ENCODE data around the gene TLX1.

The TLX1 gene

GRCh38 chr10:101130984-101131961, at the start of gene TLX1:
Gene TLX1 (plus strand): TSS chr10:101131300. CDS start chr10:101131542, 242 bp downstream.
- no peak for DNase-seq

GRCh38 chr10:101085846-101086245, 45.3 kb upstream of the TLX1 start:
- no peak for DNase-seq

DNA sequence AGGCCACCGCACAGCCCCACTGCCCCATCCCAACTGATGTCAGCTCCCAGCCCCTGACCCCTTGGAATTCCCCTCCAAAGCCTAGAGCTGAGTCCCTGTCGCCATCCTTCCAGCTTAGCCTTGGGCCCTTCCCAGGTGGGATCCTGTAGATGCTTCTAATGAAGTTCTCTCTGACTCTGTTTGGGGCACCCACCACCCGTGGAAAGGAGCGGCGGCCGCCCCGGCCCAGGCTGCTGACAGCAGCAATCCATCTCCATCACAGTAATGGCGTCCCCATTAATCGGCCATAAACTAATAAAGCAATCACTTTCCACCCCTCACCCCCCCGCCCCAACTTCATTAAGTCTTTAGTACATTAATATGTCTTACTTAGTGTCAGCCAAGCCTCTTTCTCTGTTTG, 43.7 kb upstream of the TLX1 start:
- no peak for DNase-seq

DNA sequence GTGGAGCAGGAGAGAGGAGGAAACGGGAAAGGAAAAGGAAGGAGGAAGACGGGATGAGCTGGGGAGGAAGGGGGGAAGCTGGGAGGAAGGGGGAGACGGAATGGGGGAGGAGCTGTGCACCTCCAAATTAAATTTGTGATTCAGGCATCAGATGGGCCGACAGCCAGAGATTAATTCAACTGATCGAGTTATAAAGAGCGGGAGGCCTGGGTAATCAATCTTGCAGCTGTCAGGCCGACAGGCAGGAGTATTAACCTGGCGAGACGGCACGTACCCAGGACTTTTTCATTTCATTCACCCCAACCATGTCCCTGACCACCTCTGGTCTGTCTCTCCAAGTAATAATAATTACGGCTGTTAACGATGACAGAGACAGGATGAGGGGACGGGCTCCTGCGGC, 43.1 kb upstream of the TLX1 start:
- no peak for DNase-seq

GRCh38 chr10:101089520-101090299, 41.4 kb upstream of the TLX1 start:
- DNase-seq = no peak

GRCh38 chr10:101090597-101090996, 40.5 kb upstream of the TLX1 start:
- no peak for DNase-seq

DNA sequence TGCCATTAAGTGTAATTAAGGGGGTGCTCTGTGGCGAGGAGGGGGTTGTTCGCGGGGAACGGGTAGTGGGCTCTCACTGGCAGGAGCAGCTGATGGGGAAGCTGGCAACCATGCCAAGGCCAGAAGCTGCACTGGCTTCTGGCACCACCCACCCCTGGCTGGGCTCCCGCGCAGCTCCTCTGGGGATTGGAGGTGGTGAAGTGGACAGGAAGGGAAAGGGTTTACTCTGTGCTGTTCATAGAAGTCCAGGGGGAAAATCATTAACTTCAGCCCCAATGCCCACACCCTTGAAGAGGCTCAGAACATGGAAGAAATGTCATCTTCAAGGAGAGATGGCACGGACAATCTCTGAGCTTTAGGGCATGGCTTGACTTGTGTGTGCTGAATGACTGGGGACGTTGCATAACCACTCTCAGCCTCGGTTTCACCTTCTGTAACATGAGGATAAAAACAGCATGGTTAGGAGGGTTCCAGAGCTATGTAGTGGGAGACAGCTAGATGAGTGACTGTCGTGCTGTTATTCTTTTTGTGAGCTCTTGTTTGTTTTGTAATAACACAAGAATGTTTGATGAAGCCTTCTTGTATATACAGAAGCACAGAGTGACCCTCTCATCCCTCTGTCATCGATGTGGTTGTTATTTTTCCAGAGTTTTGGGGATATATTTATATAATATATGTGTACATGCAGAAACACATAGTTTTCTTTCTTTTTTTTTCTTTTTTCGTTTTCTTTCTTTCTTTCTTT, 39.4 kb upstream of the TLX1 start:
- DNase-seq = no peak

DNA sequence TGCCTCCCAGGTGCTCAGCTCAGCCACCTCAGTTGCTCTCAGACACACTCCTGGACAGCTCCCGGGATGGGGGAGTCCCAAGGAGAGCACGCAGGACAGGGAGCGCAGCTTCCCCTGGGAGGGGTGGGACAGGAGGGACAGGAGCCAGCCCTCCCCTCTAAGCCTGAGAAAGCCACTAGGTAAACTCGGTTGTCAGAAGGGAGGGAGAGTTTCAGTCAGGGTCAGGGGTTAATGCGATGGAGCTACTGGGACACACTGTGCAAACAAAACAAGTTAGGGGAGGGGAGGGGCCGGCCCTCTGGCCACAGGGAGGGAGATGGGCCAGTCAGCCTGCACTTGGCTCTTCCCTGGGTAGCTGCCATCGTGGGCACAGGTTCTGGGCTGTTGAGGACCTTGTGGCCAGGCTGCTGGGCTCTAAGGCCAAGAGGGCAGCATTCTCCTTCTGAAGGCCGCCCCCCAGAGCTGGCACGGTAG, 38.2 kb upstream of the TLX1 start:
- DNase-seq = no peak

DNA sequence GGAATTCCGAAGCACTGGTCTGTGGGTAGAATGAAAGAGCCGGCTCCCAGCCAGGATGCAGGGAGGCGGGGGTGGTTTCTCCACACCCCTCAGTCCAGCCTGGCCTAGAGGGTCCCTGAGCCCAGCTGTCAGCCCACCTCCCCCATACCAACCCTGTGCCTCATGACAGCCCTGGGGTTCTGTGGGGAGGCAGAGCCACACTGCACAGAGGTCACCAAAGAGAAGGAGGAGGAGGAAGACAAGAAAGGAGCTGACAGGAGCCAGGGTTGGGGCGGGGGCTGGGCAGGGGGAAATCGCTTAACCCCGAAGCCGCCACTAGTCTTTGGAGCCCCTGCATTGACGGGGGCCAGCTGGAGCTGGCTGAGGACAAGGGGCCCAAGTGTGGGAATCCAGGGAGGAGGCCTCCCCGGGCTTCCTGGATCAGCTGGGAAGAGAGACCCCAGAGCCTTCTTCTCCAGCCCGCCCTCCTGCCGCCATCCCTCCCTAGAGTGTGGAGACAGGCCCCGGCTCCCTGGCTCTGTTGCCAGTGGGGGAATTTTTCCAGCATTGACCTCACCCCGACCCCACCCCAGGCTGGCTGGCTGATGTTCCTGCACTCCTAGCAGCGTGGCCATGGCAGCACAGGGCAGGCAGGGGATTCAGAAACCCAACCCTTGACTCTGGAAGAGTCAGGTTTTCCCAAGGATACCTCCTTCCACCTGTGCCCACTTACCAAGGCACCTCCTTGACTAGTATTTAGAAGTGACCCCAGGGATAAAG, 36.8 kb upstream of the TLX1 start:
- no peak for DNase-seq

- DNase-seq = no peak
These were observed 36.1 kb upstream of the TLX1 start for GRCh38 chr10:101095004-101095403.

DNA sequence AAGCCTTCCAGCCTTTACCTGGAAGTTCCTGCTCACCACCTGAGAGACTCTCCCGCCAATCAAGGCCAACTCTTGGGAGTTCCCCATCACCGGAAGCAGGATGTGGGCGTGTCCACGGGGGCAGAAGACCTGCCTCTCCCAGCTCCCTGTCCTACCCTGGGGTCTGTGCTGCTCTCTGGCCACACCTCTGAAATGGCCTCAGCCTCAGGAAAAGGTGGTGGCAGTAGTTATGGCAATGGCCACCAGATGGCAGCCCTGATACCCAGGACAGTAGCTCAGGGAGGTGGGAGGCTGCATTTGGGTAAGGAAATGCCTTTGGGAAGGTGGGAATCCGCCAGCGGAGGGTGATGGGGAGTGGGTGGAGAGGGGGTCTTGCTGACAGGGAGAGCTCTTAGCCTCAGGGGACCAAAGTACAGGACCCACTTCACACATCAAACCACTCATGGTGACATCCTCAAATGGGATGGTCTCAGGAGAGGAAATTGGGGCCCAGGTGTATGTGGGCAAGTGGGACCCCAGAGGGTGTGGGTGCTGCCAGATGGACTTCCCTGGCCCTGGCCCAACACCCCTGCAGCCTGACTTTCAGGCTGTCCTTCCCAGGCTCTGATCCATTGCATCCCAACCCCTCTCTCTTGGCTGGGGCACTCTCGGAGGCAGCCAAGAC, 35.4 kb upstream of the TLX1 start:
- DNase-seq = peak; percentile 75

GRCh38 chr10:101096378-101096777, 34.7 kb upstream of the TLX1 start:
- no peak for DNase-seq

DNA sequence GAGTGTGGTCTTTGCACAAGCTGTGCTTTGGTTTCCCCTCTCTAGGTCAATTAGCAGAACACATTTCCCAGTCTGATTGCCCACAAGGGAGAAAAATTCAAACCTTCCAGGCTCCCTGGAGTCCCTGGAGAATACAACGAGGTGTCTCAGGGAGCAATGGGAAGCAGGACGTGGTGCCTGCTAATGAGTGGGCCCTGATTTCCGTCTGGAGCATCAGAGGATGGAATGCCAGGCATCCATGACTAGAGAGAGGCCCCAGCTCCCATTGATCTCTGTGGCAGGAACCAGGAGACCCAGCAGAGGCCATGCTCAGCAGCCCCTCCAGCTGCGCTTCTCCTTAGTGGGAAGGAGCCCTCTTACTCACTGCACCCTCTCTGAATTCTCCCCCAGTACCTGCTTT, 33.2 kb upstream of the TLX1 start:
- DNase-seq = no peak

GRCh38 chr10:101099901-101100300, 31.2 kb upstream of the TLX1 start:
- no peak for DNase-seq

DNA sequence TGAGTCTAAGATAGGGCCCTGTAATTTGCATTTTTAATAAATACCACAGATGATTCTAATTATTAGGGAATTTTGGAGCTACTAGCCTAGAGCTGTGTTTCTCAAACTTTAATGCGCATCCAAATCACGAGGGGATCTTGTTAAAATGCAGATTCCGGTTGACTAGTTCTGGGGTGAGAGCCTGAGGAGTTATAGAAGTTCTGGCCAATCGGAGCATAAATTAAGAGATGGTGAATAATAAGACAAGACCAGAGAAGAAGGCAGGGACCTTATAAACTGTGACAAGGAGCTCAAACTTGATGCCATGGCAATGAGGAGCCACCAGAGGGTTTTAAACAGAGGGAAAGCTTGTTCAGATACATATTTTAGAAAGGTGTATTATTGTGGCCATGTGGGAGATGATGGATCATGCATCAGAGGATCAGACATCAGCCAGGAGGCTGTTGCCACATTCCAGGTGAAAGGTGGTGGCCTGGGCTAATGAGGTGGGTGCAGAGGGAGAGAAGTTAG, 29.7 kb upstream of the TLX1 start:
- no peak for DNase-seq

GRCh38 chr10:101103430-101103829, 27.7 kb upstream of the TLX1 start:
- DNase-seq = no peak

GRCh38 chr10:101106351-101106750, 24.7 kb upstream of the TLX1 start:
- DNase-seq = no peak

DNA sequence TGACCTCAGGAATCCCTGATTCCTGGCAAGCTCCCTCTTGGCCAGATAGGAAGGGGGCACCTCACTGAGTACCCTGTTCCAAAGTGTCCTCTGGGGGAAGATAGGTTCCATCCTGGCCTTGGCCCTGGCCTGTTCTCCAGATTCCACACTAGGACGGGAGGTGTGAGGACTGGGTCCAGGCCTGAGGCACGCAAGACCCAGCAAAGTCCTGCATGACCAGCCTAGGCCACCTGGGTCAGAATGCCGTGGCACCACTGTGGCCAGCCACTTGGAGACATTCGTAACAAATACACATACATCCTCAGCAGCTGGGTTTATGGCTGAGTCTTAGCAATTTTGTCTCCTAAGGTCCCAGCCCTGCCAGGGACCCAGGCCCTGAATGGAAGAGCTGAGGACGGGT, 23.3 kb upstream of the TLX1 start:
- no peak for DNase-seq

- DNase-seq = no peak
These were observed 20.1 kb upstream of the TLX1 start for GRCh38 chr10:101110856-101111523.

GRCh38 chr10:101111547-101111946, 19.6 kb upstream of the TLX1 start:
- DNase-seq = no peak
